OCI-LY3 (cell line): Measurements from ENCODE around the gene TTC24.

Experiments used
- H2AFZ ChIP-seq: fragments of 200-600, 300-600 bp; shearing (Covaris generic); 2 replicates; pipeline ENCODE4 v1.6.0; 2014; ENCODE audit warnings: antibody characterized with exemption, low read depth, low read length
- H3K27ac ChIP-seq: fragments of 200-600, 300-600 bp; sonication (generic); 2 replicates; pipeline ENCODE4 v1.5.1; 2014; ENCODE audit warnings: mild to moderate bottlenecking, low read length, moderate library complexity, mixed read lengths
- H3K27me3 ChIP-seq: fragments of 200-600, 300-600 bp; sonication (generic); 2 replicates; pipeline ENCODE4 v1.6.1; 2014; ENCODE audit warnings: low read depth, low read length, mixed read lengths
- H3K36me3 ChIP-seq: fragments of 200-600, 300-600 bp; sonication (generic); replicated peaks from 2 replicates; pipeline ENCODE3; 2014; ENCODE audit warnings: low read depth, low read length, mixed read lengths
- H3K4me1 ChIP-seq: fragments of 300-600, 200-600 bp; sonication (generic); 2 replicates; pipeline ENCODE4 v1.6.1; 2014; ENCODE audit warnings: low read length, mixed read lengths
- H3K4me2 ChIP-seq: fragments of 200-600, 300-600 bp; sonication (generic); 2 replicates; pipeline ENCODE4 v1.6.1; 2014; ENCODE audit warnings: low read length, mixed read lengths
- H3K4me3 ChIP-seq: fragments of 300-600, 200-600 bp; sonication (generic); 2 replicates; pipeline ENCODE4 v1.5.1; 2014; ENCODE audit warnings: antibody characterized with exemption, mild to moderate bottlenecking, low read length, moderate library complexity
- H3K79me2 ChIP-seq: fragments of 300-600, 200-600 bp; shearing (Covaris generic); 2 replicates; pipeline ENCODE4 v1.6.1; 2014; ENCODE audit warnings: mild to moderate bottlenecking, low read length, mixed read lengths
- H3K9ac ChIP-seq: fragments of 300-600, 200-600 bp; shearing (Covaris generic); 2 replicates; pipeline ENCODE4 v1.6.0; 2014; ENCODE audit warnings: mild to moderate bottlenecking, low read length, moderate library complexity
- H3K9me3 ChIP-seq: fragments of 200-600, 300-600 bp; shearing (Covaris generic); 2 replicates; pipeline ENCODE4 v1.6.1; 2014; ENCODE audit warnings: low read length, mixed read lengths; ENCODE audit not compliant: insufficient read depth
- H4K20me1 ChIP-seq: fragments of 200-600, 300-600 bp; sonication (generic); 2 replicates; pipeline ENCODE4 v1.6.1; 2016; ENCODE audit warnings: low read length, mixed read lengths; ENCODE audit not compliant: insufficient read depth
- CTCF ChIP-seq: fragments of 200-600, 300-600 bp; sonication (generic); IDR thresholded peaks from 2 replicates; pipeline ENCODE4 v1.5.1; 2014; ENCODE audit warnings: antibody characterized with exemption, low read length, low read depth
- EZH2phosphoT487 ChIP-seq: fragments of 200-600 bp; shearing (Covaris generic); IDR thresholded peaks from 2 replicates; pipeline ENCODE4 v1.6.1; 2018; ENCODE audit warnings: antibody characterized with exemption, mixed run types, low read depth

TTC24 gene

DNA sequence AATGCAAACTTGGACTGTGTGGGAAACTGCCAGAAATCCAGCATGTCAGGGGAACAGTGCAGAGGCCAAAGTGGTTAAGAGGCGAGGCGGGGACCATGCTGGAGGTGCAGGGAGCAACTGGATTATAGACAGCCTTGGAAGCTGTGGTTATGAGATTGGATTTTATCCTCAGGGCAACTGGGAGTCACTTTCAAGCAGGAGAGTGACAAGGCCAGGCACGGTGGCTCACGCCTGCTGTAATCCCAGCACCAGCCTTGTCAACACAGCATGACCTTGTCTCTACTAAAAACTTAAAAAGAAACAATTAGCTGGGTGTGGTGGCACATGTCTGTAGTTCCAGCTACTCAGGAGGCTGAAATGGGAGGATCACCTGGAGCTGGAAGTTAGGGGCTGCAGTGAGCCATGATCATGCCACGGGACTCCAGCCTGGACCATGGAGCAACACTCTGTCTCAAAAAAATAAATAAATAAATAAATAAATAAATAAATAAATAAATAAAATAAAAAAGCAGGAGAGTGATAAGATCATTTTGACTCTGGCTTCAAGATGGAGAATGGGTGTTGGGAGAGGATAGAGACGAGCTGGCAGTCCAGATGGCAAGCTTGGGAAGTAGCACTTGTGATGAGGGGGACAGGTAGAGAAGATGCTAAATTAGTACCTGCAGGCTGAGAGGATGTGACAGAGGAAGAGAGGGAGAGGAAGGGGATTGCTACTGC lies 43.2 kb downstream of the TTC24 start:
- no peak overlapping the region for H3K9ac ChIP-seq
- H3K36me3 ChIP-seq: no peaks in the 10 kb centered on the region
- H3K27me3 ChIP-seq: peaks cover 26% of the 10 kb centered on the region
- H3K79me2 ChIP-seq: no peaks in the 10 kb centered on the region
- no peak overlapping the region for H3K27ac ChIP-seq
- peaks cover 10% of the 10 kb centered on the region for H3K4me1 ChIP-seq
- TF ChIP-seq EZH2phosphoT487 (no peak), CTCF (no peak)
- no peaks in the 10 kb centered on the region for H4K20me1 ChIP-seq
- H3K9me3 ChIP-seq: no peaks in the 10 kb centered on the region
- H3K4me2 ChIP-seq: no peak overlapping the region
- no peak overlapping the region; the same call in 1 of the 2 replicates for H2AFZ ChIP-seq
- no peak overlapping the region for H3K4me3 ChIP-seq

DNA sequence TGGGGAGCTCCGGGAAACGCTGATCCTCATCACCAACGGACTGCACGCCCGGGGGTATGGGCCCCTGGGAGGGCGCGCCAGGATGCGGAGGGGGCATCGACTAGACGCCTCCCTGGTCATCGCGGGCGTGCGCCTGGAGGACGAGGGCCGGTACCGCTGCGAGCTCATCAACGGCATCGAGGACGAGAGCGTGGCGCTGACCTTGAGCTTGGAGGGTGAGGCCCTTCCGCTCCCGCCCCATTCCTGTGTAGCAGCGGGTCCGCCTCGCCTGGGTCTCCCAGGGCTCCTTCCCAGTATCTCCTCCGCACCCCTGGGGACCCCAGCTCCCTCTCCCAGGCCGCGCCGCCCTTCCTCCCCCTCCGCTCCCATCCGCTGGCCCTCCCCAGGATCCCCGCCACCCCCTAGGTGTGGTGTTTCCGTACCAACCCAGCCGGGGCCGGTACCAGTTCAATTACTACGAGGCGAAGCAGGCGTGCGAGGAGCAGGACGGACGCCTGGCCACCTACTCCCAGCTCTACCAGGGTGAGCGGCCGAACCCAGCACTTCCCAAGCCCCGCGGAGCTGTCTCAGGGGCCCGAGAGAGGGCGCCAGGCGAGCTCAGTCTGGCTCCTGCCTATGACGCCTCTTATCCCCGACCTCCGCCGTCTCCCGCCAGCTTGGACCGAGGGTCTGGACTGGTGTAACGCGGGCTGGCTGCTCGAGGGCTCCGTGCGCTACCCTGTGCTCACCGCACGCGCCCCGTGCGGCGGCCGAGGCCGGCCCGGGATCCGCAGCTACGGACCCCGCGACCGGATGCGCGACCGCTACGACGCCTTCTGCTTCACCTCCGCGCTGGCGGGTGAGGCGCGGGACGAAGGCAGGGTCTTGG lies 44.7 kb downstream of the TTC24 start:
- no peak overlapping the region for H3K4me3 ChIP-seq
- no peaks in the 10 kb centered on the region for H3K79me2 ChIP-seq
- no peak overlapping the region for H3K4me2 ChIP-seq
- TF ChIP-seq CTCF: no peak
- no peak for TF ChIP-seq EZH2phosphoT487
- peaks cover 24% of the 10 kb centered on the region for H3K27me3 ChIP-seq
- H3K27ac ChIP-seq: no peak overlapping the region
- peaks cover 10% of the 10 kb centered on the region for H3K4me1 ChIP-seq
- H4K20me1 ChIP-seq: no peaks in the 10 kb centered on the region
- H3K9me3 ChIP-seq: no peaks in the 10 kb centered on the region
- no peaks in the 10 kb centered on the region for H3K36me3 ChIP-seq
- H3K9ac ChIP-seq: no peak overlapping the region
- H2AFZ ChIP-seq: no peak overlapping the region

DNA sequence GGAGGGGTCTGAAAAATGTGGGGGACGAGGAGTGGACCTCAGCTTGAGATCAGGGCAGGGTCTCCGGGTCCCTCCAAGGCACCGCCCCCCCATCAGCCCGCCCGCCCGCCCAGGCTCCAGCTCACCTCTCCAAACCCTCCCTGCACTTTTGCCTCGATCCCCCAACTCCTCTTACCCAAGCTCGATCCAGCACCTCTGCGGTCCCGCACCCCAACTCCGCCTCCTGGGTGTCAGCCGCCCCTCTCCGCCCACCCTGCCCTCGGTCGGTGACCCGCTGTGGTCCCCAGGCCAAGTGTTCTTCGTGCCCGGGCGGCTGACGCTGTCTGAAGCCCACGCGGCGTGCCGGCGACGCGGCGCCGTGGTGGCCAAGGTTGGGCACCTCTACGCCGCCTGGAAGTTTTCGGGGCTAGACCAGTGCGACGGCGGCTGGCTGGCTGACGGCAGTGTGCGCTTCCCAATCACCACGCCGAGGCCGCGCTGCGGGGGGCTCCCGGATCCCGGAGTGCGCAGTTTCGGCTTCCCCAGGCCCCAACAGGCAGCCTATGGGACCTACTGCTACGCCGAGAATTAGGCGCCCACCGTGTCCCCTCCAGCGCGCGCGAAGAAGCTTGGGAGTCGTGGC lies 45.4 kb downstream of the TTC24 start:
- H4K20me1 ChIP-seq: no peaks in the 10 kb centered on the region
- no peak overlapping the region for H3K9ac ChIP-seq
- H2AFZ ChIP-seq: no peak overlapping the region
- no peak overlapping the region for H3K27ac ChIP-seq
- H3K4me1 ChIP-seq: peaks cover 5% of the 10 kb centered on the region
- no peaks in the 10 kb centered on the region for H3K9me3 ChIP-seq
- H3K4me3 ChIP-seq: no peak overlapping the region
- H3K79me2 ChIP-seq: no peaks in the 10 kb centered on the region
- TF ChIP-seq CTCF (no peak), EZH2phosphoT487 (no peak)
- H3K4me2 ChIP-seq: no peak overlapping the region
- no peaks in the 10 kb centered on the region for H3K36me3 ChIP-seq
- H3K27me3 ChIP-seq: peaks cover 17% of the 10 kb centered on the region

DNA sequence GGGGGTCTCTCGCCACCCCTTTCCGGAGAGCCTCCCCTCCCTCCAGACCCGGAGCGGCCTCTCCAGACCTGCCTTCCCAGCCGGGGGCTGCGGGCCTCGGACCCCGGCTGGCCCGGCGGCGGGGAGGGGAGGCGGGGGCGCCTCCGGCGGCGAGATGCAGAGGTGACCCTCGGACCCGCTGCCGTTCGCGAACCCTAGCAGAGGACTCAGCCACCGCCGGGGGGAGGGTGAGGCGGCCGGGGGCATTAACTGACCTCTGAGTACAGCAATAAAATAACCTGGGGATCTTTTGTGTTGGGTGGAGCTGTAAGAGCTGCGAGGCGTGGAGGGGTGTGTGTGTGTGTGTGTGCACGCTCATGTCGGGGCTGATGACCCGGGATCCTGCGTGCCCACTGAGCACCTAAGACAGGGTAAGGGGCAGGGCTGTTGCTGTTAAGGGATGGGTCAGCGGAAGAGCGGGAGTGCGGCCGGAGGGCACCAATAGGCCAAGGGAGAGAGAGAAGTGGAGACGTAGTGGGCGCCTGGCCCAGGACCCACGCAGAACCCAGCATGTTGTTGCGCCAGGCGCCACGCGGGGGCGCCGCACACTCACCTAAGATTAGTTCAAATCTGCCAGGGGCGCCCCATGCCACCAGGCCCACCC lies 46.0 kb downstream of the TTC24 start:
- no peaks in the 10 kb centered on the region for H3K79me2 ChIP-seq
- no peaks in the 10 kb centered on the region for H3K9me3 ChIP-seq
- no peak overlapping the region for H3K9ac ChIP-seq
- H4K20me1 ChIP-seq: no peaks in the 10 kb centered on the region
- no peak overlapping the region for H2AFZ ChIP-seq
- H3K4me1 ChIP-seq: no peaks in the 10 kb centered on the region
- peak; percentile 89 for TF ChIP-seq CTCF
- TF ChIP-seq EZH2phosphoT487: no peak
- peaks cover 11% of the 10 kb centered on the region for H3K27me3 ChIP-seq
- H3K36me3 ChIP-seq: no peaks in the 10 kb centered on the region
- H3K27ac ChIP-seq: no peak overlapping the region
- no peak overlapping the region for H3K4me2 ChIP-seq
- no peak overlapping the region for H3K4me3 ChIP-seq
